ENCODE data around the gene PCGF5.
"Not testable (repeated sequence)": the region's sequence is repeated elsewhere in the genome, so short reads cannot be mapped to it uniquely, and the experiment has no call there.

Gene PCGF5

GRCh38 chr10:91220194-91220953, at the start of gene PCGF5:
TSS of gene PCGF5 (plus strand) at chr10:91220663. CDS start at chr10:91222872, 2,209 bp downstream.
- DNase-seq, result peak; percentile 91

GRCh38 chr10:91171485-91171884, 49.0 kb upstream of the PCGF5 start:
- no peak for DNase-seq

GRCh38 chr10:91172348-91172747, 48.1 kb upstream of the PCGF5 start:
- DNase-seq, result no peak

- DNase-seq, result no peak
Observed at GRCh38 chr10:91185239-91185875, 35.1 kb upstream of the PCGF5 start.

- no peak for DNase-seq
Observed at GRCh38 chr10:91187156-91187555, 33.3 kb upstream of the PCGF5 start.

- DNase-seq, result not testable (repeated sequence)
Observed at GRCh38 chr10:91188010-91188409, 32.5 kb upstream of the PCGF5 start.

GRCh38 chr10:91188889-91189288, 31.6 kb upstream of the PCGF5 start:
- DNase-seq, result no peak

- DNase-seq, result no peak
Observed at GRCh38 chr10:91190388-91190870, 30.0 kb upstream of the PCGF5 start.

- no peak for DNase-seq
Observed at GRCh38 chr10:91190876-91191583, 29.4 kb upstream of the PCGF5 start.

- DNase-seq, result no peak
Observed at GRCh38 chr10:91191584-91191919, 28.9 kb upstream of the PCGF5 start.

GRCh38 chr10:91194497-91195179, 25.8 kb upstream of the PCGF5 start:
- peak; percentile 26 for DNase-seq

- no peak for DNase-seq
Observed at GRCh38 chr10:91196268-91197048, 24.0 kb upstream of the PCGF5 start.

GRCh38 chr10:91197127-91197526, 23.3 kb upstream of the PCGF5 start:
- DNase-seq, result no peak

- DNase-seq, result no peak
Observed at GRCh38 chr10:91198781-91199180, 21.7 kb upstream of the PCGF5 start.

GRCh38 chr10:91200314-91201212, 19.9 kb upstream of the PCGF5 start:
- no peak for DNase-seq

- no peak for DNase-seq
Observed at GRCh38 chr10:91201213-91201996, 19.1 kb upstream of the PCGF5 start.

- no peak for DNase-seq
Observed at GRCh38 chr10:91206427-91206826, 14.0 kb upstream of the PCGF5 start.

GRCh38 chr10:91206837-91207474, 13.5 kb upstream of the PCGF5 start:
- no peak for DNase-seq

- DNase-seq, result no peak
Observed at GRCh38 chr10:91208642-91209041, 11.8 kb upstream of the PCGF5 start.

GRCh38 chr10:91210014-91210413, 10.4 kb upstream of the PCGF5 start:
- no peak for DNase-seq
